GM21717 (cell line): ENCODE data around the gene TSPAN9.

Experiments
- ATAC-seq: cut with Tn5 transposase; IDR thresholded peaks from one replicate; pipeline ENCODE4 v1.9.1; 2021; ENCODE audit warnings: mild to moderate bottlenecking, moderate library complexity; ENCODE audit not compliant: unreplicated experiment

The TSPAN9 gene

DNA sequence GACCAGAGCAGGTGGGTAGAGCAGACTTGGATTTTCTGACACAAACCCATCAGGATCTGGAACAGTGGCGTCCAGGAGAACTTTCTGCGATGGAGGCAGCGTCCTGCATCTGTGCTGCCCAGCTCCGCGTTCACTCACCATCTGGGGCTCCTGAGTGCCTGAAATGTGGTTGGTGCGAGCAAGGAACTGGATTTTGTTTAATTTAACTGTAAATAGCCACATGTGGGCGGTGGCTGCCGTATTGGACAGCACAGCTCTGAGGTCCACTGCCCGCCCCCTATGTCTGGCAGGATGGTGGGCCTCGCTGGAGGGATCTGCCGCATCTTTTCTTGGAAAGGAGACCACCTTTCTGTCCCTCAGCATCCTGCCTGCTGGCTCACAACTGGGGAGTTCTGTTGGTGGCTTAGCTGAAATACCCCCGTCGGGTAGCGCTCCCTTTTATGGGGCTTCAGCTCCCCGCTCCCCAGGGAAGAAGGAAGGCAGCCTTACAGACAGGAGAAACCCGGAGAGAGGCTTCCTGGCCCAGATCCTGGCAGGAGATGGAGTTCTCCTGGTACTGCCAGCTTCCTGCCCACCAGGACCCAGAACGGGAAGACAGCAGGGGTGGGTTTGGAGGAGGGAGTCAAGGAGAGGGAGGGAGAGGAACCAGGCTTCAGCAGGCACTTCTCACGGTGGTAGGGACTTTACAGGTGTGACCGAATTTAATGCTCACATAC, 228.9 kb downstream of the TSPAN9 start:
- ATAC-seq, result no peak

DNA sequence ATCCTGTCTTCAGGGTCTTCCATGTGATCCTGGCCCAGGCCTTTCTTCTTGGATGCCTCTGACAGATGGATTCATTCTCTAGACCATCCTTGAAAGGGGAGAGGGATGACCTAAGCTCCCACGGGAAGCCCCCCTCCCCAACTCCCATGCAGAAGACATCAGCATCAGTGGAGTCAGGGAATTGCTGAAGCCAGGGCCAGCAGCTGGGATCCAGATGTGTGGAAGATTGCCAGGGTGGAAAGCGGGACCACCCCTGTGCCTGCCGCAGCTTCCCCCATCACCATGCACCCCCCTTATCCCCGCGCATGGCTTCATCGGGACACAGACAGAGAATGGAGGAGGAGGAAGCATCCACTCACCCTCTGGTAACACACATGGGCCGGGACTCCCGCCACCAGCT, 230.2 kb downstream of the TSPAN9 start:
- ATAC-seq, result no peak

DNA sequence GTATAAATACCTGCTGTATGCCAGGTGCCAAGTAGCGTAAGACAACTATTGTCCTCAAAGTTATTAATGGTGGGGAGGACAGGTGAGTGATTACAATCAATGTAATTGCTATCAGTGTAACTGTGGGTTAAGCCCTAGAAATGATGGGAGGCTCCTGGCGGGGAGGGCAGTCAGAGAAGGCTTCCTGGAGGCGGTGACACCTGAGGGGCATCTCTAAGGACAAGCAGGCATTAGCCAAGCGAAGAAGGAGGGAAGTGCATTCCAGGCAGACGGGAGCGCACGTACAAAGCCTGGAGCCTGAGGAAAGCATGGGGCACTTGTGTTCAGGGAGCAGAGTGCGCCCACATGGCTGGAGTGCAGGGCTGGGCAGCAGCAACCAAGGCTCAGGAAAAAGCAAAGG, 230.9 kb downstream of the TSPAN9 start:
- ATAC-seq, result no peak

DNA sequence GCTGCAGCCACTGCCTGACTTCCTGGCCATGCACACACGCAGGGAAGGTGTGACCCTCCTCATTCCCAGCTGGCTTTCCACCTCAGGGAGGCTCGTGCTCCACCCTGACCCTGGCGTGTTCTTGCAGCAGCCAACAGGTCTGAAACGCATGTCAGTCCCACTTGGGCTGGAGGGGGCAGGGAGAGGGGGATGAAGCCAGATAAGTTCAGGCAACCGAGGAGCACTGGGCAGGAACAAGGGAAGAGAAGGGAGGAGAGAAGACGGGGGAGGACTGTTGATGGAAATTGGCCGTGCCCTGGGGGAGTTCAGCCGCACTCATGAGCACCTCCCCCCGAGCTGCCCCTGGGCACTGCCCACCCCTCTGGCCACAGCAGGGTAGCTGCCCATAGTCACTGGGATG, 231.4 kb downstream of the TSPAN9 start:
- ATAC-seq, result no peak

DNA sequence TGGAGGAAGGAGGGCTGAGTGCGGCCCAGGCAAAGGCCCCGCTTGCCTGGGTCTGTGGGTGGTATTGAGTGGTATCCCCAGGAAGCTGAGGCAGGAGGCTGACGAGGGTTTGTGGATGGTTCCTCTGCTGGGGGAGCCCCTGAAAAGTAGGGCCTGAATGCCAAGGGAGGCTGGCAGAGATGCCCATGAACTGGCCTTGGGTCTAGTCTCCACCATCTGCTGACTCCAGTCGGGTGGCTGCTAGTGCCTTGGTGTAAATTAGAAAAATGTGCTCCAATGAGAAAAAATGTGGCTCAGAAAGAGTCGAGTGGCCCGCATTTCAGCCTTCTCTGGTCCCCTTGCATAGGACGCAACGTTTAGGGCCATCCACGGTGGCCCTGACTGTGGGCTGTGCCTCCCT, 232.6 kb downstream of the TSPAN9 start:
- no peak for ATAC-seq

DNA sequence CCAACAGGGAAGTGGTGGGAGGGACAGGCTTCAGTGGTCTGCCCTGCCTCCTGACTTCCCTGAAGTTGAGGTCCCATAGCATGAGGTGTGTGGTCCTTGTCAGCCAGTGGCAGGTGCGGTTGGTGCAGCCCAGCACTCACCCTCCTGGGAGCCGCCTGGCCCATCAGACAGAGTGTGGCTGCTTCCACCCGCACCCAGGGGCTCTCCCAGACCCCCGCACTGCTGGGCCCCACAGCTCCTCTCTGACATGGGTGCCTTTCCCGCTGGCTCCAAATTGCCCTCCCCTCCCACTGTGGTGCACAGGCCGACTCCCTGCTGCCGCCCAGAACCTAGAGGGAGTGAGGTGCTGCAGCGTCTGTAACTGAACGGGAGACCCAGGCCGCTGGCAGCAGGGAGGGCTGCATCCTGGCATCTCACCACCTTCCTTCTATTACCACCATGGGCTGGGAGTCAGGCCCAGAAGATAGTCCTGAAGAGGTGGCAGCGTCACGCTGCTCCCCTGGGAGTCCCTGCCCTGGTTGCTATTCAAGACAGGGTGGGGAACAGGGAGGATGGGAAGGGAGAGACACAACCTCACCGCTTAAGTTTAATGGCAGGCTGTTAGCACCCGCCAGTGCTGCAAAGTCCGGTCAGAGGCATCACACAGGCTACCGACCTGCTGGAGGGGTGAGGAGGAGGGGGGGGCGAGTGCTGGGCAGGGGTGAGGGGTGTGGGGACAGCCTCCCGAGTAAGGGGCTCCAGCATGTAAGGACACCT, 233.3 kb downstream of the TSPAN9 start:
- ATAC-seq, result no peak

DNA sequence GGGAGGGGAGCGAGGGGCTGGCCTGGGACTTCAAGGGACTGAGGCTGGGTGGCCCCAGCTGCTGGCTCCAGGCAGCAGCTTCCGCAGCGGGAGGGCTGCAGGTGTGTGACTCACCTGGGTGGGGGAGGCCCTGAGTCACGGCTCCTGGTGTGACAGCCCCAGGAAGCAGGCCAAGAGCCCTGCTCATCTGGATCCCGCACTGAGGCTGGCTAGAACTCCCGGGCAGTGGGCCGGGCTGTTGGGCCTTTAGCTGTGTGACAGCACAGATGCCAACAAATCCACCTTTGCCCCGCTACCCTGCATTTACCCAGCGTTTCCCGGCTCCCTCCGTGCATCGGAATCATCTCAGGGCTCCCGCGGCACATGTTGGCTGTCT, 233.8 kb downstream of the TSPAN9 start:
- no peak for ATAC-seq

DNA sequence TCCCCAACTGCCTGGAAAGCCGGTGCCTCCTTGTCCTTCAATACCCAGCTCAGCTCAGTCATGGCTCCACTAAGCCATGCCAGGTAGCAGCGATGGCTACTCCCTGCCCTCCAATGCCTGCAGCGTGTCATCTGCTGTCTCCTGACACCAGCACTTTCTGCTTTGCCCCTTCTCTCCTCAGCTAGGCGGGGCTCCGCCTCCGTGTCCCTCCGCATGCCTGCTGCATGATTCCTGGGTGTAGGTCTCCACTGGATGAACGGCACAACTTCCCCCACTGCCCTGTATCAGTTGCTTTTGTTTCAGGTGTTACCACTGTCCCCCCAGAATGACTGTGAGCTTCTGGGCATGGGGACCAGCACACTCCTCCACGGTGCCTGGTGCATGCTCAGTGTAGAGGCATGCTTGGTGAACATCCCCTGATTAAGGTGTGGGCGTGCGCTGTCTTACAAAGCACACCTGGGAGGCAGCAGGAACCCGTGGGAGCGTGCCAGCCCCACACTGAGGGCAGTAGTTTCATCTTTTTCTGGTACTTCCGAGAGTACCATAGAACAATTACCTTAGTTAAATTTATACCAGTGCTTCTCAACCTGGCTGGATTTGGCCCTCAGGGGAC, 234.4 kb downstream of the TSPAN9 start:
- ATAC-seq, result no peak

DNA sequence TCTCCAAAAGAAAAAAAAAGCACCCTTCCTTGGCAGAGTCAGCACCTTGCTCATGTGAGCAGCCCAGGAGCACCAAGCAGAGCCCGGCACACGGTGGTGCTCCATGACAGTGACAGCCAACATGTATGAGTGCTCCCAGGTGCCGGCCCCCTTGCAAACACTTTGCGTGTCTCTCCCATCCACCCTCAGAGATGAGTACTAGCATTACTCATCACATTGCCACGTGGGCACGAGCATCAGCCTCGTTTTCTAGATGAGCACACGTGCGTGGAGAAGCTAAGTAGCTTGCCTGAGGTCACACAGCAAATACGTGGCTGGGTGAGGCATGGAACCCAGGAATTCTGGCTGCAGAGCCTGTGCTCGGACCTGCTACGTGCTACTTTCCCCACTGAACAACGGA, 235.9 kb downstream of the TSPAN9 start:
- ATAC-seq, result no peak

DNA sequence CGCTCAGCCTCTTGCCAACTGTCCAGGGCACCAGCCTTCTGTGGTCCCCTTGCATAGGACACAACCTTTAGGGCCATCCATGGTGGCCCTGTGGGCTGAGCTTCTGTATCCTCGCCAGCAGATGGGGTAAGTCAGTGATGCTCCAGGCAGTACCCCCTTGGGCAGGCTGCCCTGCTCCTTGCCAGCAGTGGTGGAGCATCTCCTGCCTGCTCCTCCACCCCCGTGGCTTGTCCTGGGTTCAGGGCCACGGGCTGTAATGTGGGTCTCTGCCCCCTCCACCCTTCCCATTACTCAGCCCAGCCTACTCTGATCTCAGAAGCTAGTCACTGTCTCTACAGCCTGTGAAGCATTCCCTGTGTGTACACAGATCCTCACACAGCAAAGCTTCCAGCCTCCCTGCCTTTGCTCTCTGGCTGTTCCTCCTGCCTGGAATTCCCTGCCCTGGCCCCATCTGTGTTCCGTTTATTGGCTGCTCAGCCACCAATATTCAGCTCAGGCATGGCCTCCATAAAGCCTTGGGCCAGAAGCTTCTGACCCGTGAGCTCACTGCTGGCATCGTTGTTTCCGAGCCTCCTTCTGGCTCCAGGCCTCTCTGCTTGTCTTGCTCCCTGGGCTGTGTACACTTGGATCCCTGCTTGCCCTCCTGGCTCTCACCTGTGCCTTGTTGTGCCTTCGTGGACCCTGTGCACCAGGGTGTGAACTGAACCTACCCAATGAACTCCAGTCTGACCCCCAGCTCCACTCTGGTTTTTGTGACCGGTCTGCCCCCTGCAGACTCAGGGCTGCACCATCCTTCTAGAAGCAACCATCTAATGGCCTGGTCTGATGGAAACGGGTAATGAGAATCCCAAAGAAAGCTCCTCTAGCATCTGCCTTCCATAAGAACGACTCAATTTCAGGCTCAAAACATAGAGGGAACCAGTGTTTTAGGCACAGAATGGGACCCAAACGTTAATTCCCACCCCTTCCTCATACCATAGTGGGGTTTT, 236.8 kb downstream of the TSPAN9 start:
- no peak for ATAC-seq

DNA sequence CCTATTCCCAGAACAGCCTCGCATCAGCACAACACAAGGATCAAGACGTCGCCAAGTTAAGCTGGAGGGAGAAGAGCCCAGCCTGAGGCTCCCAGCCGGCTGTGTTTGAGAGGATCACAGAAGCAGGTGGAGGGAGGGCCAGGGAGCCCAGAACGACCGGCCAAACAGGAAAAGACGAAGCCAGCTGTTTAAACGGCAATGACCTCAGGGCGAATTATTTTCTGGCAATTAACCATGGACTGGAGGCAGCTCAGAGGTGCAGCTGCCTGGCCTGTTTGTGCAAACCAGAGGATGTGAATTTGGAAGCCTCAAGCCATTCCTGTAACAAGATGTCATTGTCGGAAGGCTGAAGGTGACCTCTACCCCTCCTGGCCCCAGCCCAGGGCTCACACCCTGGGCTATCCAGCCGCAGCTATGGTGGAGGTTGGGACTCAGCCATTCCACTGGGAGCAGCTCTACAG, 238.1 kb downstream of the TSPAN9 start:
- ATAC-seq, result no peak

DNA sequence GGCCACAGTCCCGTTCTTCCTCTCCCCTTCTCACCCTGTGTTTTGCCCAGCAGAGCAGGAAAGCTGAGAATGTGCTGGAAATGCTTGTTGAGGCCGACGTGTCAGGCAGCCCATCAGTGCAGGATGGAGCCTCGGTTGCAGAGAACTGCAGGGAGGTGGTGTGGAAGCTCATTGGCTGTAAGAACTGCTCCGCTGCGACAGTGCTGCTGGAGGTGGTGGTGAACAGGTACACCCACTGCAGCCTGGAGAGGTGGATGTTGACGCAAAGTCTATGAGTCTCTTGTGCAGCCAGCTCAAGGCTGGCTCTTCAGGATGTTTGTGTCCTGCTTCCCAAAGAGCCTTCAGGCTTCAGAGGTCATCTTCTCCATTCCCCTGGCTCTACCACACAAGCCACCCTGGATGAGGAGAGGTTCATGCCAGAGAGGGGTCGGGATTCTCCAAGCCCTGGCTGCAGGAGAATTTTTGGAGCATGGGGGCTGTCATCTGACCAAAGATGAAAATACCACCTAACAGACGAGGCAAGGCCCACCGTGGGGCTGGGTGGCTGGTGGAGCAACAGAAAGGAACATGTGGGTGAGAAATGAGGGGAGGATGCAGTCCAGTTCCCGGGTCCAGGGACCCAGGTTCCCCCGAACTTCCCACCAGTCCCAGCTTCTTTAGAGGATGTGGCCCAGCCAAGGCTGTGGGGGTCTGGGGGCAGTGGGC, 239.7 kb downstream of the TSPAN9 start:
- ATAC-seq, result no peak

DNA sequence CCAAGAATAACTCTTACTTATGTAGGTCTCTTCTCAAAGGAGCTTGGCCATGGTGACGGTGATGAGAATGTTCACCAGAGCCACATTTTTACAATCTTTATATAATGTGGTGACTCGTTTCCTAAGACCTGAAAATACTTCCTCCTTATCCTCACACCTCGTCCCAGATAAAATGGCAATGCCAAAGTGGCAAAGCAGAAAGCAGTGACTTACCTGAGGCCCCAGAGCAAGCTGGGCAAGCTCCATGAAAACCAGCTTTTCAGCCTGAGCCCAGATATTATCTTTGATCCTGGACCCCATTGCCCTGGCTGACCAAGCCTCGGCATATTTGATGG, 240.3 kb downstream of the TSPAN9 start:
- ATAC-seq, result no peak

DNA sequence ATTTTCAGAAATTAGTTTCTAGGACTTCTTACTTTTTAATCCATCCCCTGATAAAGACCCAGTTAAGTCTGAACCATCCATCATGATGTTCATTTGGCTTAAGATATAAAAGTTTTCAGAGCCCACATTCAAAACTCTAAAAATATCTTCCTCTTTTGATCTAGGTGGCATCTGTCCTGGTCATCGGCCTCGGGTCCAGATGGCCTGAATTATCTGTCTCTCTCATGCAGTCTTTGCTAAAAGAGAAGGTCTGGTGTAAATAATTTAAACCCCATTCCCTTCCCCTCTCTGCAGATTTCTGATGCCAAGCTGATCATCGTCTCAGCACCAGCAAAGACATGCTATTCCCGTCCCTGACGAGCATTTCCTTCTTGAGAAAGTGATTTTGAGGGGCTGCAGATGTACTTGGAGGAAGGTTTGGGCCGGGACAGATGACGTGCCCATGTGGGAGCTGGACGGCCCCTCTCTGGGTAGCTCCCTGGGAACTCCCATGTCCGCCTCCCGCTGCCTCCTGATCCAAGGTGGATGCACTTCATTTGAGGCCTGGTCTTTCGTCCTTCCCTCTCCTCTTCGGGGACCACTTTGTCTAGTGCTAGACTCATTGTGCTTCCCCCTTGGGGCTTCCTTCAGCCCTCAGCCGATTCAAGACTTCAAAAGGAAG, 240.8 kb downstream of the TSPAN9 start:
- ATAC-seq, result no peak

DNA sequence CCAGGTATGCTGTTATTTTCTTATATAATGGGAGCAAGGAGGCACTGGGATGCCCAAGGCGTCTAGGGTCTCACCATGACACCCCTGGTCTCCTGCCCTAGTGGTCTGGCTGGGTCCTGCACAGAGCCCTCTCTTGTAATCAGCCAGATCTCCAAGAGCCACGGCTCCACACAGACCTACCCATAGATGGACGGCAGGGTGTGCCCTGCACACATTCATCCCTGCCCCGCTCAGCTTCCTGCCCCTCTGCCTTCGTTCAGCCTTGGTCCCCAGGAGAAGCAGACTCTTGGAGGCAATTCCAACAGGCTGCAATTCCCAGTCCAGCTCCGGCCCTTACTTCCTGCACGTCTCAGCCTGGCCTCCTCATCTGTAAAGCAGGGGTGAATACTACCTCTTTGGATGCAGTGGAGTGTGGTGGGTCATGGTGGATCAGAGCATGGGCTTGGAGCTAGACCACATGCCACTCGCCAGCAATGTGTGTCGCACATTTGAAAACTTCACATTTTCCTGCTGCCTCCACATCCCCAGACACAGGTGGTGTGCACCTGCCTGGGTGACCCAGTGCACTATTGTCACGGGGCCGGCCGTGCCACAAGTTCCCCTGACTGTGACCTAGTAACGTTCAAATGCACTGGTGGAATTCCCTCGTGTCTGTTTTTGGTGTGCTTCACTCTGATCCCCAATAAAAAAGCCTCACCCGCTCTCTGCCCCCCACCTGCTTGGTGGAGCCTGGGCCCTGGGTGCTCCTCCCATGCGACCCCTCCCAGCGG, 242.7 kb downstream of the TSPAN9 start:
- no peak for ATAC-seq

DNA sequence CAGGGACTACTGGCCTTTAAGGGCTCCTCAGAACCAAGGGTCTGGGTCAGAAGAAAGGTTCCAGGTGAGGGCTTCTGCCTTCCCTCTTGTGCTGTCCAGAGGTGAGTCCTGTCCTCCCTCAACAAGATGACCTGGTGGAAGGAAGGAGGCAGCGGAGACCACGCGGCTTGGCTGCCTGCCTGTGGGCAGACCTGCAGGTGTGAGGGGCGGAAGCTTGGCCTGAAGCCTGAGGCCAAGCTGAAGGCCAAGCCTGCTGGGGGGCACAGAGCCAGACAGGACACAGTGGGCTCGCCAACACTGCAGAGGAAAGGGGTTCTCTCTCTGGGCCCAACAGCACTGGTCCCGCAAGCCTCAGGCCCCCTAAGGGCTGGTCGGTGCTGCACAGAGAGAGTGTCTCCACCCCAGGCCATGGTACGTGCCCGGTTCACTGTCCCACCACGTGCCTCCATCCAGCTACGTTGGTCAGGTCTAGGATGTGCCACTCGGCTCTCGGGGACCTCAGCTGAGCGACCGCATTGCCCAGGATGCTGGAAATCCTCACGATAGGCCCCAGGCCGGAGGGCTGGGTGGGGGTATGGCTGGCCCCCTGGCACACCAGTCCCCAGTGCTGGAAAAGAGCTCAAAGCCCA, 243.8 kb downstream of the TSPAN9 start:
- no peak for ATAC-seq

DNA sequence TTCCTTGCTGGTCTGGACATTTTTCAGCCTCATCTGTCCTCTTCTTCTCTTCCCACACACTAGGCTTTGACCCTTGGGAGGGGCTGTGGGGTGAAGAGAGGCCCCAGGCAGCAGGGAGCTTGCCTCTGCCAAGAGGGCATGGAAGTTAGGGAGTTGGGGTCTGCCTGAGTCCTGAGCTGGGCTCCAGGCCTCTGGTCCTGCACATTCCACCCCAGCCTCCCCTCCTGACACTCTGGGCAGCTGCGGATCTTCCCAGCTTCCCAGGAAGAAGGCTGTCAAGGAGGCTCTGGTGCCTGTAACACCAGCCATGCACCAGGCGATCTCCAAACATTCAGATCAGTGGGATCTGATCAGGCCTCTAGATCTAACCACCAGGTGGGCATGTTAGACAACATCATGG, 244.7 kb downstream of the TSPAN9 start:
- ATAC-seq, result no peak

DNA sequence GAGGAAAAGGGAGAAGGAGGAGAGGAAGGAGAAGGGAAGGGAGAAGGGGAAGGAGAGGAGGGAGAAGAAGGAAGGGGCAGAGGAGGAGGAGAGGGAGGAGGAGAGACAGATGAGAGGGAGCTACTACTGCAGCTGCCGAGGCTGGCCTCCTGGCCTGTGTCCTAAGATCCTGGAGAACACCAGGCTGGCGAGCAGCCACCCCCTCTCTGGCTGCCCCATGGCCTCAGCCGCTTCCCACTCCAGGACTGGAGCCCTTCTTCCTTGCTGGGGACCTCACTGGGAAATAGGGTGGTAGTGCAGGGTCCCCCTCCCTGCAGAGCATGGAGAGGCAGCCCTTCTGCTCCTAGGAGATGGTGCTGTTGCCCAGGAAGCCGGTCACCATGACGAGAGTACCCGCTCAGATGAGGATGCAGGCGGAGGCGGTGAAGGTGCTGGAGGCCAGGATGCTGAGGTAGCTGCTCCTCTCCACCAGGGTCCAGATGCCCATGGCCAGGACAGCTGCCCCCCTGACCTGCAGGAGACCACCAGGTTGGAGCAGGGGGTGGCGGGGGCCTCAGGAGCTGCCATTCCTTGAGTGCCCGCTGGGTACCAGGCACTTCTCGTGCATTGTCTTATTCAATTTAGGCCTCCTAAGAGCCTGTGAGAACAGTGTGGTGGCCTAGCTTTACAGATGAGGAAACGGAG, 246.0 kb downstream of the TSPAN9 start:
- ATAC-seq, result no peak
